Fibroblast of the aortic adventitia (primary cell): ENCODE data around the gene TMEM30A. TPM values are rescaled to one million over a fixed set of nuclear protein-coding genes. Genes with fewer than 3 reads are reported as not detected.

Experiments
- DNase-seq: peaks from one replicate; pipeline ENCODE4 v3.0.0-alpha.2; 2010; ENCODE audit warnings: low read depth
- H3K4me3 ChIP-seq: 2 replicates; pipeline ENCODE4 v1.5.1; 2011; ENCODE audit warnings: low read depth, mild to moderate bottlenecking, control low read depth, low read length, moderate library complexity
- CTCF ChIP-seq: IDR thresholded peaks from 2 replicates; pipeline ENCODE4 v1.5.1; 2011; ENCODE audit warnings: mild to moderate bottlenecking, low read length, control low read depth, inconsistent platforms; ENCODE audit not compliant: insufficient read depth
- total RNA-seq: library from RNA; depleted of rRNA; stranded (reverse); fragments of >200 nt; gene quantifications from 2 replicates; pipeline ENCODE4 v1.2.3, GENCODE V29; 2012; ENCODE audit warnings: low replicate concordance

The TMEM30A gene
- total RNA-seq, 1 donor: 136 TPM

- TF ChIP-seq CTCF: no peak
- no peak for DNase-seq
- H3K4me3 ChIP-seq: no peak overlapping the region
Measured at GRCh38 chr6:75224303-75224926, 60.2 kb downstream of the TMEM30A start.

GRCh38 chr6:75223428-75223827, 61.2 kb downstream of the TMEM30A start:
- no peak for DNase-seq
- no peak overlapping the region for H3K4me3 ChIP-seq
- no peak for TF ChIP-seq CTCF

GRCh38 chr6:75222261-75222660, 62.3 kb downstream of the TMEM30A start:
- H3K4me3 ChIP-seq: no peak overlapping the region
- no peak for DNase-seq
- no peak for TF ChIP-seq CTCF

- DNase-seq: no peak
- no peak overlapping the region for H3K4me3 ChIP-seq
- no peak for TF ChIP-seq CTCF
Measured at GRCh38 chr6:75221116-75221515, 63.5 kb downstream of the TMEM30A start.

- DNase-seq: peak; percentile 69
Measured at GRCh38 chr6:75220357-75220756, 64.2 kb downstream of the TMEM30A start.

GRCh38 chr6:75219263-75219662, 65.3 kb downstream of the TMEM30A start:
- TF ChIP-seq CTCF: no peak
- no peak for DNase-seq
- H3K4me3 ChIP-seq: no peak overlapping the region

More at GRCh38 chr6:75220357-75220756, 64.2 kb downstream of the TMEM30A start:
- H3K4me3 ChIP-seq: no peak overlapping the region
- TF ChIP-seq CTCF: no peak

GRCh38 chr6:75217193-75217592, 67.4 kb downstream of the TMEM30A start:
- peak; percentile 78 for DNase-seq
- no peak overlapping the region for H3K4me3 ChIP-seq
- no peak for TF ChIP-seq CTCF
